ENCODE data around the gene ATG14.

Gene ATG14

DNA sequence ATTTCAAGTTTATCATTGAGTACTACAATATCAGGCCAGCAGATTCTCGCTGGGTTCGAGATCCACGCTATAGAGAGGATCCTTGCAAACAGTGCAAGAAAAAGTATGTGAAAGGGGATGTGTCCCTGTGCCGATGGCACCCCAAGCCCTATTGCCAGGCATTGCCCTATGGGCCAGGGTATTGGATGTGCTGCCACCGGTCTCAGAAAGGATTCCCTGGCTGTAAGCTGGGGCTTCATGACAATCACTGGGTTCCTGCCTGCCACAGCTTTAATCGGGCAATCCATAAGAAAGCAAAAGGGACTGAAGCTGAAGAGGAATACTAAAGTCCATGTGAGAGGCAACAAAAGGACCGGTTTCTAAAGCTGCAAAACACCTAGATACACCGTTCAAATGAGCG lies 59.4 kb downstream of the ATG14 start:
- no peak overlapping the region for H3K4me3 ChIP-seq (ENCODE audit: control insufficient read depth, low read depth, low read length)
- no peak for DNase-seq (ENCODE audit: low read depth)
- TF ChIP-seq, protein P1, sequence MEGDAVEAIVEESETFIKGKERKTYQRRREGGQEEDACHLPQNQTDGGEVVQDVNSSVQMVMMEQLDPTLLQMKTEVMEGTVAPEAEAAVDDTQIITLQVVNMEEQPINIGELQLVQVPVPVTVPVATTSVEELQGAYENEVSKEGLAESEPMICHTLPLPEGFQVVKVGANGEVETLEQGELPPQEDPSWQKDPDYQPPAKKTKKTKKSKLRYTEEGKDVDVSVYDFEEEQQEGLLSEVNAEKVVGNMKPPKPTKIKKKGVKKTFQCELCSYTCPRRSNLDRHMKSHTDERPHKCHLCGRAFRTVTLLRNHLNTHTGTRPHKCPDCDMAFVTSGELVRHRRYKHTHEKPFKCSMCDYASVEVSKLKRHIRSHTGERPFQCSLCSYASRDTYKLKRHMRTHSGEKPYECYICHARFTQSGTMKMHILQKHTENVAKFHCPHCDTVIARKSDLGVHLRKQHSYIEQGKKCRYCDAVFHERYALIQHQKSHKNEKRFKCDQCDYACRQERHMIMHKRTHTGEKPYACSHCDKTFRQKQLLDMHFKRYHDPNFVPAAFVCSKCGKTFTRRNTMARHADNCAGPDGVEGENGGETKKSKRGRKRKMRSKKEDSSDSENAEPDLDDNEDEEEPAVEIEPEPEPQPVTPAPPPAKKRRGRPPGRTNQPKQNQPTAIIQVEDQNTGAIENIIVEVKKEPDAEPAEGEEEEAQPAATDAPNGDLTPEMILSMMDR (IDR thresholded peaks at IDR 0.05; ENCODE audit: control insufficient read depth, insufficient read depth, low read depth, low read length, missing control alignments): no peak

- H3K4me3 ChIP-seq (ENCODE audit: control insufficient read depth, low read depth, low read length): no peak overlapping the region
- DNase-seq (ENCODE audit: low read depth): no peak
- TF ChIP-seq, protein P1 (IDR thresholded peaks at IDR 0.05; ENCODE audit: control insufficient read depth, insufficient read depth, low read depth, low read length, missing control alignments): no peak
These were observed 60.5 kb downstream of the ATG14 start for GRCh38 chr14:55351111-55351510.

DNA sequence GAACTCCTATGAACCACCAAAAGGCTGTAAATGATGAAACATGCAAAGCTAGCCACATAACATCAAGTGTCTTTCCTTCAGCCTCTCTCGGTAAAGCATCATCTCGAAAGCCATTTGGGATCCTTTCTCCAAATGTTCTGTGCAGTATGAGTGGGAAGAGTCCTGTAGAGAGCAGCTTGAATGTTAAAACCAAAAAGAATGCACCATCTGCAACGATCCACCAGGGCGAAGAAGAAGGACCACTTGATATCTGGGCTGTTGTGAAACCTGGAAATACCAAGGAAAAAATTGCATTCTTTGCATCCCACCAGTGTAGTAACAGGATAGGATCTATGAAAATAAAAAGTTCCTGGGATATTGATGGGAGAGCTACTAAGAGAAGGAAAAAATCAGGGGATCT lies 61.2 kb downstream of the ATG14 start:
- H3K4me3 ChIP-seq (ENCODE audit: control insufficient read depth, low read depth, low read length): no peak overlapping the region
- no peak for DNase-seq (ENCODE audit: low read depth)
- TF ChIP-seq, protein P1 (IDR thresholded peaks at IDR 0.05; ENCODE audit: control insufficient read depth, insufficient read depth, low read depth, low read length, missing control alignments): no peak

GRCh38 chr14:55349565-55349964 lies 62.1 kb downstream of the ATG14 start:
- TF ChIP-seq, protein P1 (IDR thresholded peaks at IDR 0.05; ENCODE audit: control insufficient read depth, insufficient read depth, low read depth, low read length, missing control alignments): no peak
- no peak for DNase-seq (ENCODE audit: low read depth)
- no peak overlapping the region for H3K4me3 ChIP-seq (ENCODE audit: control insufficient read depth, low read depth, low read length)

GRCh38 chr14:55348766-55349453 lies 62.7 kb downstream of the ATG14 start:
- DNase-seq (ENCODE audit: low read depth): no peak
- TF ChIP-seq, protein P1 (IDR thresholded peaks at IDR 0.05; ENCODE audit: control insufficient read depth, insufficient read depth, low read depth, low read length, missing control alignments): no peak
- H3K4me3 ChIP-seq (ENCODE audit: control insufficient read depth, low read depth, low read length): no peak overlapping the region

DNA sequence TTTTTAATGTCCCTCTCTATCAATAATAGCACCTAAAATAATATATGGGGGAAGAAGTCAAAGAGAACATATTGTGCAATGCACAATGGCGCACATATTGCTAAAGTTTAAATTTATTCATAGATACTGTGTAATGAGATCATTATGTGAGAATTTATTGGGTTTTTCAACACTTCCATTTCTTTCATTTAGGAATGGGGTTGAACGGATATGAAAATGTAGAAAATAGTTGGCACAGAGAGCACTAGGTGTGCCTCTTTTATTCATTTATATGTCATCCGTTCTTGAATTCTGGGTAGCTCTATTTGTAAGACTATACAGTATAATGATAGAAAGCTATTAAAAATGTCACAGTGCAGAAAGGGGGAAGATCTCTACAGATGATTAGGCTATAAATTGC lies 63.9 kb downstream of the ATG14 start:
- TF ChIP-seq, protein P1 (IDR thresholded peaks at IDR 0.05; ENCODE audit: control insufficient read depth, insufficient read depth, low read depth, low read length, missing control alignments): no peak
- DNase-seq (ENCODE audit: low read depth): no peak
- no peak overlapping the region for H3K4me3 ChIP-seq (ENCODE audit: control insufficient read depth, low read depth, low read length)
